Activated CD8-positive, alpha-beta memory T cell treated with anti-CD3 and anti-CD28 coated beads, Interleukin-2, amount 50 U/mL, for 4 hours (primary cell): ENCODE results near the gene RAPH1.

Experiments used
- DNase-seq: peaks from one replicate; pipeline ENCODE4 v3.0.0-alpha.2; 2020

RAPH1 gene, protein sequence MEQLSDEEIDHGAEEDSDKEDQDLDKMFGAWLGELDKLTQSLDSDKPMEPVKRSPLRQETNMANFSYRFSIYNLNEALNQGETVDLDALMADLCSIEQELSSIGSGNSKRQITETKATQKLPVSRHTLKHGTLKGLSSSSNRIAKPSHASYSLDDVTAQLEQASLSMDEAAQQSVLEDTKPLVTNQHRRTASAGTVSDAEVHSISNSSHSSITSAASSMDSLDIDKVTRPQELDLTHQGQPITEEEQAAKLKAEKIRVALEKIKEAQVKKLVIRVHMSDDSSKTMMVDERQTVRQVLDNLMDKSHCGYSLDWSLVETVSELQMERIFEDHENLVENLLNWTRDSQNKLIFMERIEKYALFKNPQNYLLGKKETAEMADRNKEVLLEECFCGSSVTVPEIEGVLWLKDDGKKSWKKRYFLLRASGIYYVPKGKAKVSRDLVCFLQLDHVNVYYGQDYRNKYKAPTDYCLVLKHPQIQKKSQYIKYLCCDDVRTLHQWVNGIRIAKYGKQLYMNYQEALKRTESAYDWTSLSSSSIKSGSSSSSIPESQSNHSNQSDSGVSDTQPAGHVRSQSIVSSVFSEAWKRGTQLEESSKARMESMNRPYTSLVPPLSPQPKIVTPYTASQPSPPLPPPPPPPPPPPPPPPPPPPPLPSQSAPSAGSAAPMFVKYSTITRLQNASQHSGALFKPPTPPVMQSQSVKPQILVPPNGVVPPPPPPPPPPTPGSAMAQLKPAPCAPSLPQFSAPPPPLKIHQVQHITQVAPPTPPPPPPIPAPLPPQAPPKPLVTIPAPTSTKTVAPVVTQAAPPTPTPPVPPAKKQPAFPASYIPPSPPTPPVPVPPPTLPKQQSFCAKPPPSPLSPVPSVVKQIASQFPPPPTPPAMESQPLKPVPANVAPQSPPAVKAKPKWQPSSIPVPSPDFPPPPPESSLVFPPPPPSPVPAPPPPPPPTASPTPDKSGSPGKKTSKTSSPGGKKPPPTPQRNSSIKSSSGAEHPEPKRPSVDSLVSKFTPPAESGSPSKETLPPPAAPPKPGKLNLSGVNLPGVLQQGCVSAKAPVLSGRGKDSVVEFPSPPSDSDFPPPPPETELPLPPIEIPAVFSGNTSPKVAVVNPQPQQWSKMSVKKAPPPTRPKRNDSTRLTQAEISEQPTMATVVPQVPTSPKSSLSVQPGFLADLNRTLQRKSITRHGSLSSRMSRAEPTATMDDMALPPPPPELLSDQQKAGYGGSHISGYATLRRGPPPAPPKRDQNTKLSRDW

DNA sequence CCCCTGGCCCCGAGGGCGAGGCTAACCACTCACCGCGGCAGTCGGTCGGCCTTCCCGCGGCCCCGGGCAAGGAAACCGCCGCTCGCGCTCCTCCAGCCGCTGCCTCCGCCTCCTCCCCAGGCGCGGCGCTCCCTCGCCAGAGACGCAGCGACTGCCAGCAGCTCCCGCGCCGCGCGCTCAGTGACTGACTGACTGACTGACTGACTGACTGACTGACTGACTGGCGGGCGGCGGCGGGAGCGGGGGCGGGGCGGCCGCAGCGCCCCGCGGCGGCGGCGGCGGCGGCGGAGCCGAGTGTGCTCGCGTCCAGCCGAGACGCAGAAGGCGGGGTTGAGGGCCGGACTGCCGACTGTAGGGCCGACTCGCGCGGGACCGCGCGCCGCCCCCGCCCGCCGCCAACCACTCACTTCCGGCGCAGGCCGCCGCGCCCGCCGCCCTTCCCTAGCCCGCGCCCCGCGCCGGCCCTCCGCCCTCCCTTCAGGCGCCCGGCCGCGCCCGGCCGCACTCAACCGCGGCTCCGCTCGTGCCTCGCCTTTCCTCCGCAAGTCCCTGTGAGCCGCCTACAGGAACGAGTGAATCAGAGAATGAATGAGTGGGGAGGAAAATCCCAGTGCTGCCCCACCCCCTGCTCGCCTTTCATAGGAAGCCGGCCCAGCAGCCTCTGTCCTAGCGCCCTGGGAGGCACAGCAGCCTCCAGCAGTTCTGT, at the start of gene RAPH1:
RAPH1 (minus strand) TSS at position 224 of the 706 bp plus-strand sequence. CDS start 39,948 bp downstream, outside the sequence.
- peak; percentile 60 for DNase-seq

DNA sequence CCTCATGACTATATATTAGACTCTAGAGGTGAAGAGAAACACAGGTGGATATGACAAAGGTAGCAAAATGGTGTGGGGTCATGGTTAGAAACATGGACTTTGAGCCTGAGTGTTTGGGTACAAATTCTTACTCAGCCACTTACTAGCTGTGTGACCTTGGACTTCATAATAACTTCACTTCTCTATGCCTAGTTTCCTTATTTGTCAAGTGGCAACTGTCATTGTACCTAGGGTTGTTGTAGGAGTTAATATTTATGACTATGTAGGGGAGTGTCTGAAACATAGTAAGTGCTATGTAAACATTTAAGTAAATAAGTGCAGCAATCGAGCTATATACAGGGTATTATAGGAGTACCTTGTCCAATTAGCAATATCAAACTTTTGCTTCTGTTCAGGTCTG, 49.7 kb upstream of the RAPH1 start:
- DNase-seq: no peak

DNA sequence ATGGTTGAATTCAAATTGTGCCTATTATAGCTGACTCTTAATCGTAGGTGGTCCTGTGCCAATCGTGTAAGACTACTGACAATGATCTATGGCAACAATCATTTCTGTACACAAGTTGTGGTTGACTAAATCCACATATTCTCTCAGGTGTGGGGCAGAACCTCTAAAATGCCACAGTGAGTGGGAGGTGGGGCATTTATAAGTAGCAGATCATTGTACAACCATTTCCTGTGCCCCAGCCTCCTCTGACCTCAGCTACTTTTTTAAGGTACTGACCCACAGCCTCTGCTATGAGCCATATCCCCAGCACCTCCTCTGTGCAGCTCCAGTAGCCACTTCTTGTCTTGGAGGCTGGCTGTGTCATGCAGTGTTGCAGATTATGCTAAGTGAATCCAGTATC, 48.6 kb upstream of the RAPH1 start:
- no peak for DNase-seq

DNA sequence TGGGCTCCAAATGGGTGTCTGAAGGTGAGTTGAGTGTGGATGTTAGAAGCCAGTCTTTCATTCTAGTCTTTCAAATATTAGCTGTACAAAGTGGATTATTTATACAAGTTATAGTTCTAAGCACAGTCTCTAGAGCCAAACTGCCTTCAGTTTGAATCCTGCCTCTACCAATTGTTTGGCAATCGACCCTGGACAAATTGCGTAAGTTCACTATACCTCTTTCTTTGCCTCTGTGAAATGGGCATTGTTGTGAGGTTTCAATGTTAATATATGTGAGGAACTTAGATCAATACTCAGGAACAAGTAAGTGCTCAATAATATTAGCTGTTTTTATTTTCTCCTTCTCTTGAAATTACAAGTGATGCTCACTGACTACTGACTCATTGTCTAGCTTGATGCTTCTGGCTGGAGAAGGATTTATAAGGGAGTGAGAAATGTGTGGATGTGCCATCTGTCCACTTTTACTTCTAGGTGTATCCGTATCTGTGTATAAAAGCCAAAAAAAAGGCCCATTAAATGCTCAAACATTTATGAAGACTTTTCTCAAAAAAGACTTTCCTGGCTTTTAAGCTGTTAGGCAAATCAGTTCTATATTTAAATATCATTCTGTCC, 48.1 kb upstream of the RAPH1 start:
- DNase-seq: no peak

DNA sequence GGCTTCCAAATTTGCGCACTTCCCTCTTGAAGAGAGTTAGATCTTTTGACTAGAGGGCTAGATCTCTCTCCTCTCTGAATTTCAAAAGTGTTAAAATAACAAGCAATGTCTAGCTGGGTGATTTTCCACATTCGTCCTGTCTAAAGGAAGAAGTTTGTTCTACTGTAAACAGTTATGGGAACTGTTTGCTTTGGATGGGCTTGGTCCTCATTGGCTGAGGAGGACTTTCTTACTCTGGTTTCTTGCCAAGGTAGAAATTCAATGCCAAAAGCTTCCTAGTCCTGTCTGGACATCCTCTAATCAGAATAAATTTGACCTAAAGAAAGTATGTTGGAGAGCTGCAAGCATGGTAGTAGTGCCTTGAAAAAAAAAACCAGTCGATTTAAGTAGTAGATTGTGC, 47.4 kb upstream of the RAPH1 start:
- no peak for DNase-seq

DNA sequence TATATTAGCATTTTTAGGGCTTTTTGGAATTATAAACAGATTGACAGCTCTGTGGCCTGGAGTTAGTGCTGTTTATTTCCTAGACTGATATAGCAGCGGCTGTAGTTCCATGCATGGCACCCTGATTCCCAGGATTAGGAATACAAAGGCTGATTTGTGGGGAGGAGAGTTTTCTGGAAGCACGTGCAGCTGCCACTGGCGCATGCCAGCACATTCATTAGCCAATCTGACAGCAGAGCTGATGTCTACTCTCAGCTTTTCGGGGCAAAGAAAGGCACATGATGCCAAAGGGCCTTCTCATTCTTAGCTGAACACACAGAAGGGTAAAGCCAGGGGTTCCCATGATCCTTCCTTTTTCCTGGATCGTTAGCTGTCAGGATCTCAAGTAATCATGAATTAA, 45.7 kb upstream of the RAPH1 start:
- DNase-seq: no peak

DNA sequence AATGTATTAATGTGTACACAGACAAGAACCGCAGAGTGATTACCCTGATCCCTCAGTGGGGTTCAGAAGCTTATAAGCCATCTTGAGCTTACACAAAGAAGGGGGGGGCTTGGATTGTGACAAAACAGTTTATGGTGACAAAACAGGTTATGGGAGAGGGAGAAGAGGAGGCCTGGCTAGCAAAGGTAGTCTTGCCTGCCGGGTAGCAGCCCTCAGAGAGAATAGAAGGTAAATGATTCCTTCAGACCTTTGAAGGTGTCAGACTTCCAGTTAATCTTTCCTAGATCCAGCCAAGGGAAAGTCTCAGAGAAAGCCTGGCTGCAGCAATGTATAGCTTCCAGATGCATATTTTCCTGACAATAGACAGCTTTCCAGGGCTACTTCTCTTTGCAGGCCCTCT, 44.6 kb upstream of the RAPH1 start:
- no peak for DNase-seq

DNA sequence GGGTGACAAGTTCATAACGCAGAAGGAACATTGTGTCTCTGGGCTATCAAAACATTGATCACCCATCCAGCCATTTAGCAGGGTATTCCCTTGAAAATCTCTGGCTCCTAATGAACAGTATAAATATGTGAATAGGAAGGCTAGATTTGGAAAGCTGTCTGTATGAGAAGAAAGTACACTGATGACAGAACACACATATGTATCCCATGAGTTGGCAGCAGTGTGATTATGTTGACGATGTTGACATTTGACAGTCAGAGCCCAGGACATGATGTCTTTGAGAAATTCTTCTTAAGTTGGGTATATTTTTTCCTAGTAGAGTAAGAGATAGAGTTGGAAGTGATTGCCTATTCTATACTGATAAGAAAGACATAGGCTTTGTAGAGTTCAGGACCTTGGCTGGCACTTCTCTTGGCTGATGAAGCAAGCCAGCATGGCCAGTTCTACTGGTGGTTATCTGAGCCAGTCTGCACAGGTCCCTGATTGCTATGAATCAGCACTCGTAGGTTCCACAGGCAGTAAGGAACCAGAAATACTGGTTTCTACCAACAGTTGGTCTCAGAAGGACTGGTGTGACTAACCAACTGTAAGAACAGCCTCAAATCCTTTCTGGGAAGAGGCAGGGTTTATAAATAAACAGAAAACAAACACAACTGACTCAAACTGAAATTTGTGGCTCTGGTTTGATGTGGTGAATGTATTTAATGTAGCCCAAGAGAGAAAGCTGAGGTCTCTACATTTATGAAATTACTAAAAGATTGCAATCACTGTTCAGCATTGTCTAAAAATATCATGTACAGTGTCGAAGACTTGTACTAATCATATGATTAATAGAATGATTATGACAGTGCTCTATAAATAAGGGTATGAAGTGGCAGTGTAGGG, 43.9 kb upstream of the RAPH1 start:
- no peak for DNase-seq

DNA sequence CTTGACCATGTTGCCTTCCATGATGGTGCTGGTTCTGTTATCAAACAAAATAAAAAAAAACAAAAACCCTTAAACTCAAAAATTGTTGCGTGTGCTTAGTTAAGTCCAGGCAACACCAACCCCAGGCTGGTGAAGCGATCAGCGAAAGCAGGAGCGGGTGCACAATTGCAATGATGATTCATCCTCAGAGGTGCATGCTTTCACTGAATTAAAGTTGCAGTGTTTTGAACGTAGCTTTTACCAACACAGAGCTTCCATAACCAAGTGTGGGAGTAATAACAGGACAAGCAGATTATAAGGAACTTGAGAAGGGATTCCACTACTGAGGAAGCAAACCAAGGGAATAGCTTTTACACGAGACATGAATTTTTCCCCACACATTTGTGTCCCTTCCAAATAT, 39.7 kb upstream of the RAPH1 start:
- no peak for DNase-seq

DNA sequence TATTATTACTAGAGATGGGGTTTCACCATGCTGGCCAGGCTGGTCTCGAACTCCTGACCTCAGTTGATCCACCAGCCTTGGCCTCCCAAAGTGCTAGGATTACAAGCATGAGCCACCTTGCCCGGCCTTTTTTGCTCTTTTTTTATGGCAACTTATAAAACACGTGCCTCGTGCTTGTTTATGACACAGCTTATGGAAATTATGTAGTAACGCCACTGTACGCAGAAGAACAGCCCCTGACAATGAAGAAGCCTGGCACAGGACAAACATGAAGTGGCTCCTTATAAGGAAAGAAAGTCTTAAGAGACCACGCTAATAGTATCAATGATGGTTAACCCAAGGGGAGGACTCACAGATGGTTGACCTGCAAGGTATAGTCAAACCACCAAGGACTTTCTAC, 37.2 kb upstream of the RAPH1 start:
- no peak for DNase-seq

DNA sequence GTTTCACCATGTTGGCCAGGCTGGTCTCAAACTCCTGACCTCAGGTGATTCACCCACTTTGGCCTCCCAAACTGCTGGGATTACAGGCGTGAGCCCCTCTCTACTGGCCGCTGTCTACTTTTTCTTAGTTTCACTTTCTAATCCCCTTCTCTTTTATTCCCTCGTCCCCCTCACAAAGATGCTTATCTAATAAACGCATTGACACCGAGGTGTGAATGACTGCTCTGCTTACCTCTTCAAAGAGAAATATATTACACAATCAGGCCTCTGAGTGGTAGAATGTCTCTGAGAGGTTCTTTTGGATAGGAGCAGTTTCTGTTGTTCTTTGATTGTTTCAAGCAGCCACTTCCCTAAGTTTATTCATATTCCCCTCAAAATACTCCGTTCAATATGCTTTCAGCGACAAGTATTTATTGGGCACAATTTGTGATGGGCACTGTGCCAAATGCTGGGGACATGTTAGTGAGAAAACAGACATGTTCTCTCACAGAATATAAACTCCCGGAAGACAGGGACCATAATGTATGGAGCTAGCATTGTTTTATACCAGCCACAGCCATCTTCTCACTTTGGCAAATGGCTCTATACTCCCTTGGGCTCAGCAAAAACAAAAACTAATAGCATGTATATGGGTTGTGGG, 34.7 kb upstream of the RAPH1 start:
- DNase-seq: no peak

DNA sequence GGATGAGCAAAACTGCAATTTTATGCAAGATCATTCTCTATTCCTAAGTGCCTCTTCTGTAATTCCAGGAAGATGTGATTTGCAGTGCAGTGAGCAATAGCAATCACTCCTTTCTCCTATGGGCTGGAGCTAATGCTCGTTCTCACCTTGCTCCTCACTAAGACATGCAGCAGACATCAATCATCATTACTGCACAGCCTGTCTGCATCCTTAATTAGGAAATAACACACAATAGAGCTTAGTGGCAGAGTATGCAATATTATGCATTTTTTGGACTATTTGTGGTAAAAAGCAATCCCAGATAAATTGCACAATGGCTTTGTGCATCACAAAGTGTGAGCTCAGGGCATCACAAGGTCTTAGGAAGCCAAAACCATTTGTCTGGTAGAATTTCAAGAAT, 32.6 kb upstream of the RAPH1 start:
- no peak for DNase-seq

DNA sequence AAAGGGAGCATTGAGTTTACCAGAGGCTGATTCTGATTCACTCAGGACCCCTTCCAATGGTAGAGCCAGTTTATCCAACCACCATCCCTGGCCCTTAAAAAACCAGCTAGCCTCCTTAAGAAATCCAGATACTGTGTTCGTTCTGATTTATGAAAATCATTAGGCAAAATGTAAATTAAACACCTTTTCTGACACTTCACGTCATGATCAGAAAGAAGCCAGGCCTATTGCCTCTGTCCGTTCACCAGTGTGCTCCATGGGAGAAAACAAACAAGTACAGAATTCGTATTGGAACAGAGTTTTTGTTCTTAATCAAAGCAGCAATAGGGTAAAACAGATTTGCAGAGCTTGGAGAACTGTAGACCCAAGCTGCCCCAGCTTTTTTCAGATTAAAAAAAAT, 31.1 kb upstream of the RAPH1 start:
- no peak for DNase-seq

DNA sequence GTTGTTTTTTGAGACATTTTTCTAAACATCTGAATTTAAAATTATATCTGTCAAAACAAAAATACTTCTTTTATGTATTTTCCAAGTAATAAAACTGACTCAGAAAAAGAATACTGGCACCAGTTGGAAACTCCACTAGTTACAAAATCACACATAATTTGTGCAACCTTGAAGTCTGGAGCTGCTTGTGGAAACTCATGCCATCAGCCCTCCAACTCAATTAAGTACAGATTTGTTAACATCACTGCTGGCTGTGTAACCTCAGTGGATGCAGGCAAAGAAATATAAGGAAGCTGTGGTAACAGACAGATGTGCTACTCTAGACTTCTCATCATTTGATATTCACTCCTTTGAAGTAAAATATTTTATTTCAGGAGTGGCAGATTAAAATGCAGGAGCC, 30.0 kb upstream of the RAPH1 start:
- no peak for DNase-seq

DNA sequence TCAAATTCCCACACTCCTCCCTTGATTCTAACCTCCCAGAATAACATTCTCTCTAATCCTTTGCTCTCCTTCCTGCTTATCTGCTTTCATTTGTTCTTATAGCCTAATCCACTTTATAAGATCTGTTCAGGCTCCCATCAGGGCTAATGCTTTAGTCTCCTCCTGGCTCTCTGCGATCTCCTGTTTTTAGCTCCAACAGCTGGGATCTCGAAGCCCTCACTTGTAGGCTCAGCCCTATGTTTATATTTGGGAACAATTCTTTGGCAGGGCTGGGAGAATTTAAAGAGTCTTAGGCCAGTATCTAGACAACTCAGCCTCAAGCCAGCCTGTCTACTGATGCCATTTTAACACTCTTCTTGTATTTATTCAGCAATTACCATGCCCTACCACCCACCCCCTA, 27.2 kb upstream of the RAPH1 start:
- no peak for DNase-seq

DNA sequence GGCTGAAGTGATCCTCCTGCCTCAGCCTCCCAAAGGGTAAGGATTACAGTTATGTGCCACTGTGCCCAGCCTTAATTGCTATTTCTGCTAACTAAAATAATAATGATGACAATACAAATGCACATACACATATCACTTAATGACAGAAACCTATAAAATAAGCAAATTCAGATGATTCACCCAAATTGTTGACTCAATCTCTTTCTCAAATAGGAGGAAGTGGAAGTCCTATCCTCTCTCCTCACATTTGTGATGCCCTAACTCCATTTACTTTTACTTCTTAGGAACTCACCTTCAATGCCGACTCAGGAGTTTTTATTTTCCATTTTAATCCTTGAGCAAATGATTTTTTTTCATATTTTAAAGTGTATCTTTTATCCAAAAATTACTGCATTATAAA, 24.5 kb upstream of the RAPH1 start:
- no peak for DNase-seq

DNA sequence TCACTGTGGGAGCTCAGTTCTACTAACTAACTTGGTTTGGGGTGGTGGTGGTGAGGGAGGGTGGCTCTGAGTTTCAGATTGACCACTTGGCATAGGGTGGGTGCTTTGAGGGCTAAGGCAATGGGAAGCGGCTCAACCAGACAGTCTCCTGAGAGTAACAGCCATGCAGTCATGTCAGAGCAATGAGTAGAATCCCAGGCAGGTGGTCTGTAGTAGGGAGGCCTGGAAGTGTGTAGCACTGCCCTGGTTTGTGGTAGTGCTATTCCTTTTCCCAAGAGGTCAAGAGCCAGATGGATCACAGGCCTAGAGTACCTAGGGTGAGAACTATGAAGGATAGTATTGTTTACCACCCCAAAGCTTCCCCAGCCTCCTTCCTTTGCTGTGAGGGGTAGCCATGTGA, 18.7 kb upstream of the RAPH1 start:
- no peak for DNase-seq

DNA sequence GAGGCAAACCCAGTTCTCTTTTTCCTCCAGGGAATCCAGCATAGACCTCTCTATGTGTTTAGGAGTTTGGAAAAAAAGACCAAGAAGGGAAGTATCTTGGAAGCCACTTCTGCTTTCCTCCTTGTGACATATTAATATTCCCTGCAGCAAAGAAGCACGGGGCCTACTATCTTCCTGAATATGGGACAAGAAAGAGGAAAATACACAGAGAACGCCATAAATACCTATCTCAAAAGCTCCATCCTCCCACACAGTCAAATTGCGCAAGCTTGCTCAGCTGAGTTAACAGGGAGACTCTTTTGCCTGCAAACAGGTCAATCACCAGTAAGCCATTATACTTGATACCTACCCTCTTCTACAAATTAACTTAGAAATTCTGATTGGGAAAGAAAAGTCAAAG, 16.7 kb upstream of the RAPH1 start:
- DNase-seq: no peak

DNA sequence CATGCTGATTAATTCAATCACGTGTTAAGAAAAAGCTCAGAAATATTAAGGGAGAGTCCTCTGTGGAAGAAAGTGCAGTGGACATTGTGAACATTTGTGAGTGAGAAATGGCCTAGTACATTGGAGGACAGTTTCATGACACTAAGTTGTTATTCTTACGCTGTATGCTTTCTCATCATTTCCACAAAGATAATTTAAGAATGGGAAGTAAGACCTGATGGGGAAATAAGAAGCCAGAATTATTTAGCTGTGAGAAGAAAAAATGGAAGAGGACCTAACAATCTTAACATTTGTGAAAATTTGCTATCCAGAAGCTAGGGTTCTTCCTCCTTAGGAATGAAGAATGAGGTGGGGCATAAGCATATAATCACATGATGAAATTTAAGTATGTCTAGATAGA, 15.2 kb upstream of the RAPH1 start:
- no peak for DNase-seq

DNA sequence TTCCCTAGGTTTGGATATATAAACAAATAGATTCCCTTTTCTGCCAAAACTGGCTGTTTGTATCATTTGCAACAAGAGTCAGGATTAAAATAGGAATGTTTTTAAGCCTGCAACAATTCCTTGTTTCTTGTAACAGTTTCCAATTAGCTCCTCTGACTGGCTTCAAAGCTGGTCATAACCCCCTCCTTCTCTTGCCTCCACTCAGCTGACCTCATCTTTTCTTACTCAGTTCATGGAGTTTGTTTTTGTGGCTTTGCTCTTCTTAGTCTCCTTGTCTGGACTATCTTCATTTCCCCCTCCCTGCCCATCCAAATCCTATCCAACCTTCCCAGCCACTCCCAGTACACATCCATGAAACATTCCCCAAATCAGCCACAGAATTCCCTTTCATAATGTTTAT, 14.3 kb upstream of the RAPH1 start:
- DNase-seq: no peak

DNA sequence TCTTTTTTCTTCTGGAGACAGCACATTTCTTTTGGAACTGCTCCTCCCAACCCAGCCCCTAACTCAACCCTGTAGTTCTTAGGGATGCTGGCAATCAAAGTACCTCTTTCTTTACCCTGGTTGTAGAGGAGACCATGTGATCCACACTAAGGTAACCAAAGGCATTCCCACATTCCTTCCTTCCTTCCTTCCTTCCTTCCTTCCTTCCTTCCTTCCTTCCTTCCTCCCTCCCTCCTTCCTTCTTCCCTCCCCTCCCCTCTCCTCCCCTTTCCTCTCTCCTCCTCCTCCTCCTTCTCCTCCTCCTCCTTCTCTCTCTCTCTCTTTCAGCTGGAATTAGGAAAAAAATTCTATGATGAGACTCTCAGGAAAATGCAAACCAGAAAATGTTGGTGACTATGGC, 13.8 kb upstream of the RAPH1 start:
- no peak for DNase-seq
